Neural progenitor cell (in vitro differentiated cells): ENCODE measurements around the gene IFNA17.

Experiments
- CTCF ChIP-seq: fragments of 200-600 bp; sonication (generic); IDR thresholded peaks from 2 replicates; pipeline ENCODE4 v1.5.1; 2017; ENCODE audit warnings: antibody characterized with exemption, mild to moderate bottlenecking
- EZH2 ChIP-seq: fragments of 200-600 bp; sonication (generic); IDR thresholded peaks from 2 replicates; pipeline ENCODE4 v1.6.1; 2017; ENCODE audit warnings: antibody characterized with exemption, mild to moderate bottlenecking, moderate library complexity
- EZH2phosphoT487 ChIP-seq: fragments of 200-600 bp; sonication (generic); IDR thresholded peaks from 2 replicates; pipeline ENCODE4 v1.6.1; 2017; ENCODE audit warnings: antibody characterized with exemption

DNA sequence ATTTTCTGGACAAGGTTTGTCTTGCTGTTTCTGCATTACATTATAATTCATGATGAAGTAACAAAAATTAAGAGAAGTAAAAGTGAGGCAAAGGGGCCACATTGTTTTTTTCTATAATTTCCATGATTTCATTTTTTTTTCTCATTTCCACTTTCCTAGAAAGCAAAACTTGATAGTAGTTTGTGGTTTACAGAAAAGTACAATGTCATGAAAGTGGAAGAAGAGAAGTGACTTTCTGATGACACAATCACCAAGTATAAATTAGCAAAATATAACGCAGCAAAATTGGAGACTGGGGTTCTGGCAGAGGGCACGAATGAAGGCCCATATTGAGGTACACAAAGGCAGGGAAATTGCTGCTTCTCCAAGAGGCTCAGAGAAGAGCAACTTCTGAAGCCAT lies 16.8 kb upstream of the IFNA17 start:
- TF ChIP-seq CTCF (no peak), EZH2 (no peak), EZH2phosphoT487 (no peak)
